HCT116 (cell line): ENCODE data around the gene PREX1. TPM values are rescaled to one million over a fixed set of nuclear protein-coding genes. Genes with fewer than 3 reads are reported as not detected.

Source experiments
- ATAC-seq: fragments of 200-7000 bp; cut with Tn5 transposase; 2 replicates; pipeline ENCODE4 v1.9.1; 2020; ENCODE audit warnings: mild to moderate bottlenecking, moderate library complexity
- BruUV-seq: library from RNA; stranded (reverse); fragments of 400-500 nt; replicated peaks from 2 replicates; lab custom pipeline; 2021; lab: Mats Ljungman, UMichigan
- CTCF ChIA-PET: fragments of 300-600 bp; sonication (Branson Sonifier 250); formaldehyde crosslinking; loops from one replicate; lab custom pipeline; 2021; ENCODE audit warnings: antibody characterized with exemption; lab: Charles Lee
- POLR2A ChIA-PET: fragments of 300-600, 350-600 bp; sonication (Branson Sonifier 250); formaldehyde crosslinking; loops from one replicate; lab custom pipeline; 2021; ENCODE audit warnings: antibody characterized with exemption; lab: Charles Lee
- RAD21 ChIA-PET, 2 experiments: fragments of 300-600 bp; sonication (Branson Sonifier 250); formaldehyde crosslinking; loops; one replicate each; lab custom pipeline; 2023; ENCODE audit warnings: low total read pairs in 2 of 2; ENCODE audit not compliant: uncharacterized antibody in 2 of 2, unreplicated experiment in 2 of 2, low non-redundant PET in 1 of 2; lab: Charles Lee
- DNase-seq: peaks from one replicate; pipeline ENCODE4 v3.0.0-alpha.2; 2010; ENCODE audit warnings: low read depth, low spot score
- H2AFZ ChIP-seq: fragments of 200-600 bp; shearing (Covaris generic), sonication (generic); 2 replicates; pipeline ENCODE4 v1.6.1; 2017; ENCODE audit warnings: low read depth, mixed run types, mixed read lengths, antibody characterized with exemption, low read length; ENCODE audit not compliant: poor library complexity, severe bottlenecking
- H3K27ac ChIP-seq: 2 replicates; pipeline ENCODE4 v1.5.1; 2012; ENCODE audit warnings: low read depth, low read length
- H3K27me3 ChIP-seq: fragments of 200-600 bp; sonication (generic); 2 replicates; pipeline ENCODE4 v1.6.1; 2016; ENCODE audit warnings: mixed run types, low read length, mixed read lengths; ENCODE audit not compliant: insufficient read depth
- H3K36me3 ChIP-seq, 2 experiments: fragments of 200-500 bp in 1 of 2; fragments of 200-600 bp in 1 of 2; sonication (Bioruptor generic) in 1 of 2; sonication (generic) in 1 of 2; 2 replicates each; pipeline versions ENCODE4 v1.5.1 to v1.6.1; 2014 to 2016; ENCODE audit warnings: low read length in 2 of 2, inconsistent platforms in 1 of 2, mixed read lengths in 1 of 2, mixed run types in 1 of 2; ENCODE audit not compliant: insufficient read depth in 2 of 2, control insufficient read depth in 1 of 2
- H3K4me1 ChIP-seq, 2 experiments: fragments of 200-600 bp in 1 of 2; sonication (generic) in 1 of 2; 2 replicates each; pipeline versions ENCODE4 v1.5.1 to v1.6.1; 2012 to 2017; ENCODE audit warnings: low read length in 2 of 2, inconsistent platforms in 1 of 2, mild to moderate bottlenecking in 1 of 2, mixed read lengths in 1 of 2, mixed run types in 1 of 2, moderate library complexity in 1 of 2; ENCODE audit not compliant: insufficient read depth in 2 of 2, control insufficient read depth in 1 of 2
- H3K4me2 ChIP-seq: fragments of 200-600 bp; sonication (generic); 2 replicates; pipeline ENCODE4 v1.6.1; 2017; ENCODE audit warnings: mixed run types, low read length, mixed read lengths
- H3K4me3 ChIP-seq, 2 experiments: fragments of 200-600 bp in 1 of 2; sonication (generic) in 1 of 2; replicated peaks in 1 of 2; 2 replicates each; pipeline ENCODE4 v1.5.1; 2011 to 2016; ENCODE audit warnings: low read length in 2 of 2, control low read depth in 1 of 2, low read depth in 1 of 2, mild to moderate bottlenecking in 1 of 2, mixed read lengths in 1 of 2, mixed run types in 1 of 2
- H3K79me2 ChIP-seq: fragments of 200-600 bp; sonication (generic); 2 replicates; pipeline ENCODE4 v1.6.1; 2017; ENCODE audit warnings: mild to moderate bottlenecking, mixed run types, low read length, moderate library complexity, mixed read lengths; ENCODE audit not compliant: insufficient read depth
- H3K9ac ChIP-seq: fragments of 200-600 bp; sonication (generic); 2 replicates; pipeline ENCODE4 v1.6.1; 2016; ENCODE audit warnings: low read length, mixed read lengths
- H3K9me2 ChIP-seq: fragments of 200-600 bp; sonication (generic), shearing (Covaris generic); 2 replicates; pipeline ENCODE4 v1.6.1; 2017; ENCODE audit warnings: mixed run types, mild to moderate bottlenecking, moderate library complexity; ENCODE audit not compliant: insufficient read depth
- H3K9me3 ChIP-seq, 2 experiments: fragments of 200-500 bp in 1 of 2; fragments of 200-600 bp in 1 of 2; sonication (Bioruptor generic) in 1 of 2; sonication (generic) in 1 of 2; 2 replicates each; pipeline ENCODE4 v1.6.1; 2014 to 2017; ENCODE audit warnings: low read length in 2 of 2, mixed read lengths in 2 of 2, inconsistent platforms in 1 of 2, low read depth in 1 of 2, mild to moderate bottlenecking in 1 of 2, mixed run types in 1 of 2, moderate library complexity in 1 of 2; ENCODE audit not compliant: control insufficient read depth in 1 of 2, insufficient read depth in 1 of 2
- H4K20me1 ChIP-seq: fragments of 200-600 bp; sonication (generic), shearing (Covaris generic); 2 replicates; pipeline ENCODE4 v1.6.1; 2017; ENCODE audit warnings: mixed run types, mild to moderate bottlenecking, moderate library complexity; ENCODE audit not compliant: insufficient read depth
- CBX3 ChIP-seq: IDR thresholded peaks from 2 replicates; pipeline ENCODE4 v1.6.1; 2012; ENCODE audit warnings: low read depth
- ELF1 ChIP-seq: IDR thresholded peaks from 2 replicates; pipeline ENCODE4 v1.6.1; 2012; ENCODE audit warnings: low read depth, borderline replicate concordance
- EZH2 ChIP-seq: fragments of 200-600 bp; sonication (generic); IDR thresholded peaks from 2 replicates; pipeline ENCODE4 v1.6.1; 2017; ENCODE audit warnings: antibody characterized with exemption, mixed run types
- FOSL1 ChIP-seq: IDR thresholded peaks from 2 replicates; pipeline ENCODE4 v1.6.1; 2012; ENCODE audit warnings: low read depth
- JUND ChIP-seq: IDR thresholded peaks from 2 replicates; pipeline ENCODE4 v1.6.1; 2012
- RAD21 ChIP-seq: IDR thresholded peaks from 2 replicates; pipeline ENCODE4 v1.6.1; 2012; ENCODE audit warnings: low read depth, mild to moderate bottlenecking
- SIN3A ChIP-seq: IDR thresholded peaks from 2 replicates; pipeline ENCODE4 v1.6.1; 2012; ENCODE audit warnings: low read depth
- SP1 ChIP-seq: IDR thresholded peaks from 2 replicates; pipeline ENCODE4 v1.6.1; 2012; ENCODE audit warnings: low read depth
- TCF7L2 ChIP-seq: IDR thresholded peaks from 2 replicates; pipeline ENCODE4 v1.7.0; 2011; ENCODE audit warnings: borderline replicate concordance, inconsistent platforms; ENCODE audit not compliant: insufficient read depth, insufficient read length; ENCODE audit errors: extremely low read depth
- YY1 ChIP-seq: IDR thresholded peaks from 2 replicates; pipeline ENCODE4 v1.6.1; 2011; ENCODE audit warnings: low read length, low read depth, moderate library complexity, mild to moderate bottlenecking; ENCODE audit not compliant: insufficient replicate concordance; ENCODE audit errors: extremely low read depth
- ZFX ChIP-seq: fragments of 450-650 bp; IDR thresholded peaks from 2 replicates; pipeline ENCODE4 v1.6.1; 2017
- ZNF274 ChIP-seq: fragments of 200-500 bp; sonication (Bioruptor generic); IDR thresholded peaks from 2 replicates; pipeline ENCODE4 v1.6.1; 2014; ENCODE audit warnings: mild to moderate bottlenecking, low read depth, low read length, inconsistent platforms
- intact Hi-C: fragments of 100-400 bp; cut with micrococcal nuclease; formaldehyde crosslinking; loops from 2 replicates; pipeline ENCODE4 v1.10.0; 2022
- total RNA-seq: library from RNA; stranded (reverse); gene quantifications from one replicate; pipeline ENCODE4 v1.2.1, GENCODE V29; 2021; ENCODE audit not compliant: unreplicated experiment
- TF ChIP-seq, protein P1 (sequence below): IDR thresholded peaks from 2 replicates; pipeline ENCODE4 v1.6.1; 2011; ENCODE audit warnings: mild to moderate bottlenecking, low read length, moderate library complexity; ENCODE audit not compliant: insufficient replicate concordance; ENCODE audit errors: extremely low read depth
- TF ChIP-seq, protein P2 (sequence below): IDR thresholded peaks from 2 replicates; pipeline ENCODE4 v1.6.1; 2012; ENCODE audit warnings: low read depth
- TF ChIP-seq, protein P3 (sequence below): IDR thresholded peaks from 2 replicates; pipeline ENCODE4 v1.6.1; 2012

Gene PREX1
- total RNA-seq, 1 experiment from 2014 or later, result 6.1 TPM

DNA sequence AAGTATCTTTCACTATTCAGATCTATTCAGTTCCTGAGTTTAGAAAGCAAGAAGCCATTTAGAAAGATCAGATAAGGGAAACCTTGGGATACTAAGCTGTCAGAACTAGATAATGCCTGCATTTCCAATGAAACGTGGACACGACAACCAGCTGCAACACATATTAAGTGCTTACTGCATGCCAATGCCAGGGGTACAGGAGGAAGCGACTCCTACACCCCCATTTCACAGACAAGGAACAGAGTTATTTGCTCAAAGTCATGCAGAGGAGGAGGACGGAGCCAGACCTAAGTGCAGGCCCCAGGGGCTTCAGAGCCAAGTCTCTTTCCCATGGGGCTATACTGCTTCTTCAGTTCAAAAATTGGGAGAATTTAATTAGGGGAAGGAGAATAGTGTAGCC is 62.4 kb downstream of the PREX1 start:
- DNase-seq, result no peak
- CTCF ChIA-PET, result no interaction called here
- POLR2A ChIA-PET, result no interaction called here
- Histone ChIP-seq H3K79me2 (no peaks in the 10 kb centered on the region), H2AFZ (no peak overlapping the region), H3K4me2 (no peak overlapping the region), H3K9me2 (no peaks in the 10 kb centered on the region), H3K4me3 (no peak overlapping the region), H3K27ac (no peak overlapping the region), H3K27me3 (no peaks in the 10 kb centered on the region), H3K9me3 (no peaks in the 10 kb centered on the region), H3K9ac (no peak overlapping the region), H4K20me1 (no peaks in the 10 kb centered on the region), H3K36me3 (no peaks in the 10 kb centered on the region), H3K4me1 (peaks cover 0 to 13% of the 10 kb centered on the region in 2 experiments; a peak in 2 of 4 replicates)
- RAD21 ChIA-PET, result no interaction called here
- TF ChIP-seq CBX3 (no peak), RAD21 (no peak), YY1 (no peak), TCF7L2 (no peak), ZFX (no peak)
- BruUV-seq, result no TSS peak
- intact Hi-C loops, result no loop called here
- ATAC-seq, result no peak

DNA sequence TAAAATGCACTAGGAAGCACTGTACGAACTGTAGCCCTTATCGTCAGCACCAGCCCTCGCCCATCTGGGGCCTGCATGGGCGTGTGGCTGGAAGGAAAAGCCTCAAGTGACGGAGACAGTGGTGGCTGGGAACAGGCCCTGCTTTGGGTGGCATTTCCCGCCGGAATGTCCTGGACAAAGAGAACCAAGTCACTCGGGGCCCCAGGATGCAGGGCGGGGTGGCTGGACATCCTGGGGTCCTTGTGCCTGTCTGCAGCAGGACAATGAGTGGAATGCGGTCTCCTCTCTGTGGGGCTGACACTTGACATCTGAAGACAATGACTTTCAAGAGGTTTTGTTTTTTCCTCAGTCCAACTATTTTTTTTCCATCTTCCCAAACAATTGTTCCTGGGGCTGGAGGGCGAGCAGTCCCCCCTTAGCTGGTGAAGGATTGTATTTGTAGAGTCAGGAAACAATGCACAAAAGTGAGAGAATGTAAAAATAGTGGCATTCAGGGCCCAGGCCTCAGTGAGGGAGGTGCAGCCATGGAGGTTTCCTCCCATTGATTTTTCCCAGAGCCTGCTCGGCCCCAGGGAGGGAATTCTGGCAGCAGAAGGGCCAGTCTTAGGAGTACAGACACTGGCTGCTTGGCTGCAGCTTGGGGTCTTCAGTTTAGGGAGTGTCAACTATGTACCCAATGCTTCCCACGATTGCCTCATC is 64.4 kb downstream of the PREX1 start:
- TF ChIP-seq ELF1 (no peak), SIN3A (no peak), ZFX (no peak), FOSL1 (no peak), SP1 (no peak), YY1 (no peak), ZNF274 (no peak), JUND (no peak), EZH2 (no peak)
- TF ChIP-seq, protein P1, sequence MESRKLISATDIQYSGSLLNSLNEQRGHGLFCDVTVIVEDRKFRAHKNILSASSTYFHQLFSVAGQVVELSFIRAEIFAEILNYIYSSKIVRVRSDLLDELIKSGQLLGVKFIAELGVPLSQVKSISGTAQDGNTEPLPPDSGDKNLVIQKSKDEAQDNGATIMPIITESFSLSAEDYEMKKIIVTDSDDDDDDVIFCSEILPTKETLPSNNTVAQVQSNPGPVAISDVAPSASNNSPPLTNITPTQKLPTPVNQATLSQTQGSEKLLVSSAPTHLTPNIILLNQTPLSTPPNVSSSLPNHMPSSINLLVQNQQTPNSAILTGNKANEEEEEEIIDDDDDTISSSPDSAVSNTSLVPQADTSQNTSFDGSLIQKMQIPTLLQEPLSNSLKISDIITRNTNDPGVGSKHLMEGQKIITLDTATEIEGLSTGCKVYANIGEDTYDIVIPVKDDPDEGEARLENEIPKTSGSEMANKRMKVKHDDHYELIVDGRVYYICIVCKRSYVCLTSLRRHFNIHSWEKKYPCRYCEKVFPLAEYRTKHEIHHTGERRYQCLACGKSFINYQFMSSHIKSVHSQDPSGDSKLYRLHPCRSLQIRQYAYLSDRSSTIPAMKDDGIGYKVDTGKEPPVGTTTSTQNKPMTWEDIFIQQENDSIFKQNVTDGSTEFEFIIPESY, result no peak
- TF ChIP-seq, protein P2, sequence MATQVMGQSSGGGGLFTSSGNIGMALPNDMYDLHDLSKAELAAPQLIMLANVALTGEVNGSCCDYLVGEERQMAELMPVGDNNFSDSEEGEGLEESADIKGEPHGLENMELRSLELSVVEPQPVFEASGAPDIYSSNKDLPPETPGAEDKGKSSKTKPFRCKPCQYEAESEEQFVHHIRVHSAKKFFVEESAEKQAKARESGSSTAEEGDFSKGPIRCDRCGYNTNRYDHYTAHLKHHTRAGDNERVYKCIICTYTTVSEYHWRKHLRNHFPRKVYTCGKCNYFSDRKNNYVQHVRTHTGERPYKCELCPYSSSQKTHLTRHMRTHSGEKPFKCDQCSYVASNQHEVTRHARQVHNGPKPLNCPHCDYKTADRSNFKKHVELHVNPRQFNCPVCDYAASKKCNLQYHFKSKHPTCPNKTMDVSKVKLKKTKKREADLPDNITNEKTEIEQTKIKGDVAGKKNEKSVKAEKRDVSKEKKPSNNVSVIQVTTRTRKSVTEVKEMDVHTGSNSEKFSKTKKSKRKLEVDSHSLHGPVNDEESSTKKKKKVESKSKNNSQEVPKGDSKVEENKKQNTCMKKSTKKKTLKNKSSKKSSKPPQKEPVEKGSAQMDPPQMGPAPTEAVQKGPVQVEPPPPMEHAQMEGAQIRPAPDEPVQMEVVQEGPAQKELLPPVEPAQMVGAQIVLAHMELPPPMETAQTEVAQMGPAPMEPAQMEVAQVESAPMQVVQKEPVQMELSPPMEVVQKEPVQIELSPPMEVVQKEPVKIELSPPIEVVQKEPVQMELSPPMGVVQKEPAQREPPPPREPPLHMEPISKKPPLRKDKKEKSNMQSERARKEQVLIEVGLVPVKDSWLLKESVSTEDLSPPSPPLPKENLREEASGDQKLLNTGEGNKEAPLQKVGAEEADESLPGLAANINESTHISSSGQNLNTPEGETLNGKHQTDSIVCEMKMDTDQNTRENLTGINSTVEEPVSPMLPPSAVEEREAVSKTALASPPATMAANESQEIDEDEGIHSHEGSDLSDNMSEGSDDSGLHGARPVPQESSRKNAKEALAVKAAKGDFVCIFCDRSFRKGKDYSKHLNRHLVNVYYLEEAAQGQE, result no peak
- TF ChIP-seq, protein P3, sequence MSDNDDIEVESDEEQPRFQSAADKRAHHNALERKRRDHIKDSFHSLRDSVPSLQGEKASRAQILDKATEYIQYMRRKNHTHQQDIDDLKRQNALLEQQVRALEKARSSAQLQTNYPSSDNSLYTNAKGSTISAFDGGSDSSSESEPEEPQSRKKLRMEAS, result no peak
- TF ChIP-seq, all 23 proteins: peak for 0
- no peaks in the 10 kb centered on the region for H3K9me2 ChIP-seq
- no peak overlapping the region for H2AFZ ChIP-seq
- RAD21 ChIA-PET, result no interaction called here
- no peak overlapping the region for H3K4me3 ChIP-seq
- H3K79me2 ChIP-seq, result no peaks in the 10 kb centered on the region
- intact Hi-C loops, result no loop called here
- ATAC-seq, result no peak
- no peak overlapping the region for H3K27ac ChIP-seq
- H3K9me3 ChIP-seq, result no peaks in the 10 kb centered on the region
- H4K20me1 ChIP-seq, result no peaks in the 10 kb centered on the region
- POLR2A ChIA-PET, result no interaction called here
- no peak overlapping the region for H3K9ac ChIP-seq
- H3K4me2 ChIP-seq, result no peak overlapping the region
- no peaks in the 10 kb centered on the region for H3K27me3 ChIP-seq
- no peak for DNase-seq
- BruUV-seq, result no TSS peak
- CTCF ChIA-PET, result no interaction called here
- peaks cover 0 to 7% of the 10 kb centered on the region in 2 experiments; a peak in 2 of 4 replicates for H3K4me1 ChIP-seq
- no peaks in the 10 kb centered on the region for H3K36me3 ChIP-seq
